Measurements from ENCODE around the gene BANF2. TPM values are rescaled to one million over a fixed set of nuclear protein-coding genes. Genes with fewer than 3 reads are reported as not detected.

Gene BANF2
- polyA plus RNA-seq, 1 donor from 2014 or later, result not detected

GRCh38 chr20:17682103-17682888 lies 17.5 kb upstream of the BANF2 start, which contains the start of gene RRBP1:
Gene RRBP1 (minus strand): TSS chr20:17682242. CDS start chr20:17660507, 21,735 bp downstream.
- Histone ChIP-seq H3K9me3 (ENCODE audit: low read length) (no peaks in the 10 kb centered on the region), H2AFZ (ENCODE audit: low read depth, low read length) (peak within 1 kb of the TSS; percentile 56), H3K27me3 (ENCODE audit: insufficient read depth, low read depth, low read length) (no peaks in the 10 kb centered on the region), H3K4me2 (ENCODE audit: low read length) (peak within 1 kb of the TSS; percentile 58), H3K9me2 (ENCODE audit: insufficient read depth, low read length) (no peaks in the 10 kb centered on the region), H3K9ac (ENCODE audit: low read length) (peak within 1 kb of the TSS; percentile 52), H3K79me2 (replicated peaks; ENCODE audit: insufficient read depth, low read length) (no peaks in the 10 kb centered on the region), H3K36me3 (ENCODE audit: insufficient read depth, low read length) (no peaks in the 10 kb centered on the region), H3K27ac (ENCODE audit: low read length) (no peak within 1 kb of the TSS), H4K20me1 (ENCODE audit: insufficient read depth) (no peaks in the 10 kb centered on the region), H3K4me3 (ENCODE audit: low read length) (peak within 1 kb of the TSS; percentile 79), H3F3A (ENCODE audit: insufficient read depth, low read length, poor library complexity, severe bottlenecking) (no peaks in the 10 kb centered on the region)
- TF ChIP-seq CTCF (IDR thresholded peaks at IDR 0.05; ENCODE audit: poor library complexity, severe bottlenecking) (peak; percentile 94), EZH2 (IDR thresholded peaks at IDR 0.05; ENCODE audit: borderline replicate concordance, insufficient read depth, low read length, poor library complexity, severe bottlenecking) (no peak), MXI1 (conservative IDR thresholded peaks at IDR 0.05; ENCODE audit: poor library complexity, severe bottlenecking) (peak; percentile 81), EP300 (conservative IDR thresholded peaks at IDR 0.05; ENCODE audit: poor library complexity, severe bottlenecking) (peak; percentile 20), TAF1 (IDR thresholded peaks at IDR 0.05; ENCODE audit: low read depth) (peak; percentile 68), POLR2AphosphoS5 (IDR thresholded peaks at IDR 0.05) (peak; percentile 27), SMC3 (conservative IDR thresholded peaks at IDR 0.05; ENCODE audit: poor library complexity) (peak; percentile 51), RAD21 (conservative IDR thresholded peaks at IDR 0.05) (peak; percentile 48), REST (IDR thresholded peaks at IDR 0.05; ENCODE audit: borderline replicate concordance) (no peak)

- no peaks in the 10 kb centered on the region for H3K36me3 ChIP-seq (ENCODE audit: insufficient read depth, low read length)
- peak overlapping the region; percentile 56 for H2AFZ ChIP-seq (ENCODE audit: low read depth, low read length)
- TF ChIP-seq RAD21 (conservative IDR thresholded peaks at IDR 0.05), result no peak
- peak; percentile 7 for TF ChIP-seq CTCF (IDR thresholded peaks at IDR 0.05; ENCODE audit: poor library complexity, severe bottlenecking)
- H3K9ac ChIP-seq (ENCODE audit: low read length), result peak overlapping the region; percentile 52
- H3K79me2 ChIP-seq (replicated peaks; ENCODE audit: insufficient read depth, low read length), result no peaks in the 10 kb centered on the region
- no peaks in the 10 kb centered on the region for H3K9me2 ChIP-seq (ENCODE audit: insufficient read depth, low read length)
- no peaks in the 10 kb centered on the region for H3K27me3 ChIP-seq (ENCODE audit: insufficient read depth, low read depth, low read length)
- H4K20me1 ChIP-seq (ENCODE audit: insufficient read depth), result no peaks in the 10 kb centered on the region
- H3F3A ChIP-seq (ENCODE audit: insufficient read depth, low read length, poor library complexity, severe bottlenecking), result no peaks in the 10 kb centered on the region
- H3K9me3 ChIP-seq (ENCODE audit: low read length), result no peaks in the 10 kb centered on the region
- H3K27ac ChIP-seq (ENCODE audit: low read length), result no peak overlapping the region
- peak overlapping the region; percentile 79 for H3K4me3 ChIP-seq (ENCODE audit: low read length)
- peak overlapping the region; percentile 58 for H3K4me2 ChIP-seq (ENCODE audit: low read length)
Observed at GRCh38 chr20:17682889-17683198, 16.9 kb upstream of the BANF2 start.

All from neural cell (in vitro differentiated cells).